ENCODE results near the gene CNOT6L.

The CNOT6L gene

DNA sequence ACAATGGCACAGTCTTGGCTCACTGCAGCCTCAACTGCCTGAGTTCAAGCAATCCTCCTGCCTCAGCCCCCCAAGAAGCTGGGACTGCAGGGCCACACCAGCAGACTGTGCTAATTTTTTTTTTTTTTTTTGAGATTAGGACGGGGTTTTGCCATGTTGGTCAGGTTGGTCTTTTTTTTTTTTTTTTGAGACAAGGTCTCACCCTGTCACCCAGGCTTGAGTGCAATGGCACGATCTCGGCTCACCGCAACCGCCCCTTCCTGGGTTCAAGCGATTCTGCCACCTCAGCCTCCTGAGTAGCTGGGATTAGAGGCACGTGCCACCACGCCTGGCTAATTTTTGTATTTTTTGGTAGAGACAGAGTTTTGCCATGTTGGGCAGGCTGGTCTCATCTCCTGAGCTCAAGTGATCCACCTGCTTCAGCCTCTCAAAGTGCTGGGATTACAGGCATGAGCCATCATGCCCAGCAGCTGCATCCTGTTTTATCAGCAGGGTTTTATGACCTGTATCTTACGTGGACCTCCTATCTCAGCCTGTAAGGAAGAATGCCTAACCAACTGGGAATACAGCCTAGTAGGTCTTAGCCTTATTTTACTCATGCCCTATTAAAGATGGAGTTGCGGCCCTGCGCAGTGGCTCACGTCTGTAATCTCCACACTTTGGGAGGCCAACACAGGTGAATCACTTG, 30.3 kb upstream of the CNOT6L start:
- Histone ChIP-seq H3K27ac (ENCODE audit: insufficient read depth, low read length, poor library complexity, severe bottlenecking) (no peak overlapping the region), H3K4me1 (ENCODE audit: control insufficient read depth, insufficient read depth, low read length, poor library complexity, severe bottlenecking) (peaks cover 20% of the 10 kb centered on the region), H3K9me3 (ENCODE audit: control insufficient read depth, low read length) (no peaks in the 10 kb centered on the region), H3K4me3 (ENCODE audit: insufficient read depth, low read depth, low read length, poor library complexity, severe bottlenecking) (no peak overlapping the region), H3K36me3 (ENCODE audit: control insufficient read depth, insufficient read depth, low read length) (no peaks in the 10 kb centered on the region), H3K27me3 (replicated peaks; ENCODE audit: control insufficient read depth, insufficient read depth, low read length, poor library complexity, severe bottlenecking) (no peaks in the 10 kb centered on the region)
- DNase-seq: no peak

DNA sequence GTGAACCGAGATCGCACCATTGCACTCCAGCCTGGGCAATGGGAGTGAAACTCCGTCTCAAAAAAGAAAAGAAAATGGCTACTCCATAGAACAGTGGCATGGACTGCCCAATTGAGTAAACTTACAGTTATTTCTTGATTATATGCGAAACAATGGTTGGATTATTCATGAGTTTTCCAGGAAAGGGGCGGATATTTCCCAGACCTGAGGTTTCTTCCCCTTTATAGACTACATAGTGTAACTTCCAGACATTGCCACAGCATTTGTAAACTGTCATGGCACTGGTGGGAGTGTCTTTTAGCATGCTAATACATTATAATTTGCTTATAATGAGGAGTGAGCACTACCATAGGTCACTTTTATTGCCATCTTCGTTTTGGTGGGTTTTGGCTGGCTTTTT, 29.3 kb upstream of the CNOT6L start:
- Histone ChIP-seq H3K36me3 (ENCODE audit: control insufficient read depth, insufficient read depth, low read length) (no peaks in the 10 kb centered on the region), H3K27ac (ENCODE audit: insufficient read depth, low read length, poor library complexity, severe bottlenecking) (no peak overlapping the region), H3K4me3 (ENCODE audit: insufficient read depth, low read depth, low read length, poor library complexity, severe bottlenecking) (no peak overlapping the region), H3K27me3 (replicated peaks; ENCODE audit: control insufficient read depth, insufficient read depth, low read length, poor library complexity, severe bottlenecking) (no peaks in the 10 kb centered on the region), H3K4me1 (ENCODE audit: control insufficient read depth, insufficient read depth, low read length, poor library complexity, severe bottlenecking) (peaks cover 12% of the 10 kb centered on the region), H3K9me3 (ENCODE audit: control insufficient read depth, low read length) (no peaks in the 10 kb centered on the region)
- no peak for DNase-seq

DNA sequence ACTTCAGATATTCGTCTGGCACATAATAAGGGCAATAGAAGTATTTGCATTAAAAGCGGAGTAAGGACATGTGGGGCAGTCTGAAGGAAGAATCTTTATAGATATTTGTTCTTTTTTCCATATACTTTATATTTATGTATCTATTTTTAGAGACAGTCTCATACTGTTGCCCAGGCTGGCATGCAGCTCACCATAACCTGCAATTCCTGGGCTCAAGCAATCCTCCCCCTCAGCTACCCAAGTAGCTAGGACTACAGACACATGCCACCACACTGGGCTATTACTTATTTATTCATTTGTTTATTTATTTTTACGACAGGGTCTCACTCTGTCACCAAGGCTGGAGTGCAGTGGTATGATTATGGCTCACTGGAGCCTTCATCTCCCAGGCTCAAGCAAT, 26.8 kb upstream of the CNOT6L start:
- DNase-seq: no peak
- Histone ChIP-seq H3K9me3 (ENCODE audit: control insufficient read depth, low read length) (no peaks in the 10 kb centered on the region), H3K4me3 (ENCODE audit: insufficient read depth, low read depth, low read length, poor library complexity, severe bottlenecking) (no peak overlapping the region), H3K27ac (ENCODE audit: insufficient read depth, low read length, poor library complexity, severe bottlenecking) (no peak overlapping the region), H3K27me3 (replicated peaks; ENCODE audit: control insufficient read depth, insufficient read depth, low read length, poor library complexity, severe bottlenecking) (no peaks in the 10 kb centered on the region), H3K4me1 (ENCODE audit: control insufficient read depth, insufficient read depth, low read length, poor library complexity, severe bottlenecking) (no peaks in the 10 kb centered on the region), H3K36me3 (ENCODE audit: control insufficient read depth, insufficient read depth, low read length) (no peaks in the 10 kb centered on the region)

DNA sequence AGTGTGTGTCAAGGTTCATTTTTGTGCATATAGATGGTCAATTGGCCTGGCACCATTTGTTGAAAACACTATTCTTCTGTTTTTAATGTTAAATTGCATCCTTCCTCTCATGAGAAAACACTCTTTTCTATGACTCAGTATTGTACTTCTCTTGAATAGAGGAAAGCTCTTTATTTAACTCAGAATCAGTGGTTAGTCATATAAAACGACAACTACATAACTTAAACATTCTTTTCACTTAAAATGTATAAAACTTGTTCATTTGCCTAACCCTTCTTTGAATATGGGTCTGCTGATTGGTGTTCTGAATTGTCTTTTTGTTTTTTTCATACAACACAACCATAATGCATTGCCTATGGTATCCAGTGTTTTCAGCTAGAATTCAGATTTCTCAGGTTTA, 26.2 kb upstream of the CNOT6L start:
- Histone ChIP-seq H3K27ac (ENCODE audit: insufficient read depth, low read length, poor library complexity, severe bottlenecking) (no peak overlapping the region), H3K4me3 (ENCODE audit: insufficient read depth, low read depth, low read length, poor library complexity, severe bottlenecking) (no peak overlapping the region), H3K9me3 (ENCODE audit: control insufficient read depth, low read length) (no peaks in the 10 kb centered on the region), H3K4me1 (ENCODE audit: control insufficient read depth, insufficient read depth, low read length, poor library complexity, severe bottlenecking) (no peaks in the 10 kb centered on the region), H3K36me3 (ENCODE audit: control insufficient read depth, insufficient read depth, low read length) (no peaks in the 10 kb centered on the region), H3K27me3 (replicated peaks; ENCODE audit: control insufficient read depth, insufficient read depth, low read length, poor library complexity, severe bottlenecking) (no peaks in the 10 kb centered on the region)
- DNase-seq: no peak

DNA sequence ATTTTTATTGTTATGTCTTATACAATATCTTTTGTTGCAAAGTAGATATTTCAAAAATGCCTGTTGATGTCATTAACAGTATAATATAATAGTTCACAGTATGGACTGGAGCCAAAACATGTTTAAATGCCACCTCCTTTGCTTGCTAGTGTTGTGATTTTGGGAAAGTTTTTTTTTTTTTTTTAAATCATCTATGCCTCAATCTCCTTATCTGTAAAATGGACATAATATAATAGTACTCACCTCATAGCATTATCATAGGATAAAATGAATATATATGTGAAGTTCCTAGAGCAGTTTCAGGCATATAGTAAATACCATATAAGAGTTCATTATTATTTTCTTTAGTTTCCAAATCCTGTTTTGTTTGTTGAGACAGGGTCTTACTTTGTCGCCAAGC, 25.2 kb upstream of the CNOT6L start:
- H3K27me3 ChIP-seq (replicated peaks; ENCODE audit: control insufficient read depth, insufficient read depth, low read length, poor library complexity, severe bottlenecking): no peaks in the 10 kb centered on the region
- no peak overlapping the region for H3K27ac ChIP-seq (ENCODE audit: insufficient read depth, low read length, poor library complexity, severe bottlenecking)
- no peak overlapping the region for H3K4me3 ChIP-seq (ENCODE audit: insufficient read depth, low read depth, low read length, poor library complexity, severe bottlenecking)
- H3K4me1 ChIP-seq (ENCODE audit: control insufficient read depth, insufficient read depth, low read length, poor library complexity, severe bottlenecking): no peaks in the 10 kb centered on the region
- no peak for DNase-seq
- H3K9me3 ChIP-seq (ENCODE audit: control insufficient read depth, low read length): no peaks in the 10 kb centered on the region
- no peaks in the 10 kb centered on the region for H3K36me3 ChIP-seq (ENCODE audit: control insufficient read depth, insufficient read depth, low read length)

DNA sequence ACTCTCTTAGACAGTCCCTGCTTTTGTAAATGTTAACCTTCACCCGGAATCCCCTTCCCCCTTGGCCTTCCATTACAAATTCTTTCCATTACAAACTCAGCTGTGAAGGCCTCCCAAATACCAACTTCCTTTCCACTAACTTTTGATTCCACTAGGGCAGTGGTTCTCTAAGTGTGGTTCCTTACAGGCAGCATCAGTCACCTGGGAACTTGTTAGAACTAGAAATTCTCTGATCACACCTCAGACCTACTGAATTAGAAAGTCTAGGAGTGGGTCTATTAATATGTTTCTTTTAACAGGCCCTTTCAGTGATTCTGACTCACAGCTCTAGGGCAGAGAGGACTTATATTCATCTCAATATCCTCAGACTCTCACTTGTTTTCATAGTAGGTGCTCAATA, 24.5 kb upstream of the CNOT6L start:
- Histone ChIP-seq H3K4me3 (ENCODE audit: insufficient read depth, low read depth, low read length, poor library complexity, severe bottlenecking) (no peak overlapping the region), H3K4me1 (ENCODE audit: control insufficient read depth, insufficient read depth, low read length, poor library complexity, severe bottlenecking) (no peaks in the 10 kb centered on the region), H3K36me3 (ENCODE audit: control insufficient read depth, insufficient read depth, low read length) (no peaks in the 10 kb centered on the region), H3K27me3 (replicated peaks; ENCODE audit: control insufficient read depth, insufficient read depth, low read length, poor library complexity, severe bottlenecking) (no peaks in the 10 kb centered on the region), H3K27ac (ENCODE audit: insufficient read depth, low read length, poor library complexity, severe bottlenecking) (no peak overlapping the region), H3K9me3 (ENCODE audit: control insufficient read depth, low read length) (no peaks in the 10 kb centered on the region)
- DNase-seq: no peak

DNA sequence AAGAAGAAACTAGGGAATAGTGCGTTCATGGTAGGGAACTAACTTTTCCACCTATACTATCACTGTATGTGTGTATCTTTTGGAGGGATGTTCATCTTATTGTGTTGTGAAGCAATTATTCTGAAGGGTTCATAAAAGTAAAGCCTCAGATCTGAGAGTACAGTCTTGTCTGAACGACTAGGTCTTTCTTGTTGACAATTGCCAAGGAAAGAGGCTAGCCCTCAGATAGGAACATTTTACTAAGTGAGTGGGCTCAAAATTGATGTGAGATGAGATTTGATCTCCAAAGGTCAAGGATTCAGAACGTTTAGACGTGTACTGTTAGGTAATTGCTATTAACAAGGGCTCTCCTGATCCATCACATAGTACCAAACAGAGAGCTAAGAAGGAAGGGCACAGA, 15.2 kb upstream of the CNOT6L start:
- Histone ChIP-seq H3K27me3 (replicated peaks; ENCODE audit: control insufficient read depth, insufficient read depth, low read length, poor library complexity, severe bottlenecking) (no peaks in the 10 kb centered on the region), H3K4me1 (ENCODE audit: control insufficient read depth, insufficient read depth, low read length, poor library complexity, severe bottlenecking) (no peaks in the 10 kb centered on the region), H3K4me3 (ENCODE audit: insufficient read depth, low read depth, low read length, poor library complexity, severe bottlenecking) (no peak overlapping the region), H3K9me3 (ENCODE audit: control insufficient read depth, low read length) (no peaks in the 10 kb centered on the region), H3K27ac (ENCODE audit: insufficient read depth, low read length, poor library complexity, severe bottlenecking) (no peak overlapping the region), H3K36me3 (ENCODE audit: control insufficient read depth, insufficient read depth, low read length) (no peaks in the 10 kb centered on the region)
- no peak for DNase-seq

DNA sequence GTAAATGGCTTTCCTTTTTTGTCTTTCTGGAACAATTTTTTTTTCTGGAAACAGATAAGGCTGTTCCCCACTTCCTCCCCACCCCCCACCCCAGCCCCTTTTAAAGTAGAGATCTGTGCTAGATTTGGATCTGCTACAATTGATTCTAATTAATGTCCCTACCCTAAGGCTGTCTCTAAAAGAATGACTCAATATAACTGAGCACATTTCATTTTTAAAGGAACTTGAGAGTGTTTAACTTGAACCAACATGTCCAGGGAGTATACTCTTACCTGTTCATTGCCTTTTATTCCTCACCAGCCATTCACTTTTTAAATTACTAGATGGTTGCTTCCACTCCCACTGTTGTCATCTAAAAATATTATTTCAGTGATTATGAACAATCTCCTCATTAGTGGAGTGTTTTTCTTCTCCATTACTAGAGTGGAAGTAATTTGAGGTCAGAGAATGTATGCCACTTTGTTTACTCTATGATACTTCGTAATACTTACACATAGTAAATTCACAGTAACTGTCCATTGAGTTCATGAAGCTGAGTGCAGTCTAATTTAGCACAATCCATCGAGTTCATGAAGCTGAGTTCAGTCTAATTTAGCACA, 14.1 kb upstream of the CNOT6L start:
- Histone ChIP-seq H3K4me3 (ENCODE audit: insufficient read depth, low read depth, low read length, poor library complexity, severe bottlenecking) (no peak overlapping the region), H3K27ac (ENCODE audit: insufficient read depth, low read length, poor library complexity, severe bottlenecking) (no peak overlapping the region), H3K9me3 (ENCODE audit: control insufficient read depth, low read length) (no peaks in the 10 kb centered on the region), H3K4me1 (ENCODE audit: control insufficient read depth, insufficient read depth, low read length, poor library complexity, severe bottlenecking) (peaks cover 4% of the 10 kb centered on the region), H3K36me3 (ENCODE audit: control insufficient read depth, insufficient read depth, low read length) (no peaks in the 10 kb centered on the region), H3K27me3 (replicated peaks; ENCODE audit: control insufficient read depth, insufficient read depth, low read length, poor library complexity, severe bottlenecking) (no peaks in the 10 kb centered on the region)
- no peak for DNase-seq

DNA sequence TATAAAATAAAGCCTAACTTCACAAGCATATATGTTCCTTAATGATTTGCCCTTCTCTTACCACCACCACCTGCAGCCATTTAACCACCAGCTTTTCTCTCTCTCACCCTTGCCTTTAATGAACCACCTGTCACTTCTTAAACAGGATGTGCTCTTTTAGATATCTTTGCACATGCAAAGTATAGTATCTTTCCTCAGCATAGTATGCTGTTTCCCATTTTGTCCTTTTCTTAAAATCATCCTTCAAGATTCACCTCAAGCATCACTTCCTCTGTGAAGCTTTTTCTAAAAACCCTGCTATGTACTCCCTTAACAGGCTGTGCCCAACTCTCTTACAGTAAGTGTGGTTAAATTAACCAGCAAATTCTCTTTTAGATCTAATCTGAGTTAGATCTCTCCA, 8.2 kb upstream of the CNOT6L start:
- DNase-seq: no peak
- Histone ChIP-seq H3K27ac (ENCODE audit: insufficient read depth, low read length, poor library complexity, severe bottlenecking) (peak overlapping the region; percentile 26), H3K4me1 (ENCODE audit: control insufficient read depth, insufficient read depth, low read length, poor library complexity, severe bottlenecking) (peaks cover 23% of the 10 kb centered on the region), H3K27me3 (replicated peaks; ENCODE audit: control insufficient read depth, insufficient read depth, low read length, poor library complexity, severe bottlenecking) (no peaks in the 10 kb centered on the region), H3K4me3 (ENCODE audit: insufficient read depth, low read depth, low read length, poor library complexity, severe bottlenecking) (no peak overlapping the region), H3K9me3 (ENCODE audit: control insufficient read depth, low read length) (no peaks in the 10 kb centered on the region), H3K36me3 (ENCODE audit: control insufficient read depth, insufficient read depth, low read length) (no peaks in the 10 kb centered on the region)

DNA sequence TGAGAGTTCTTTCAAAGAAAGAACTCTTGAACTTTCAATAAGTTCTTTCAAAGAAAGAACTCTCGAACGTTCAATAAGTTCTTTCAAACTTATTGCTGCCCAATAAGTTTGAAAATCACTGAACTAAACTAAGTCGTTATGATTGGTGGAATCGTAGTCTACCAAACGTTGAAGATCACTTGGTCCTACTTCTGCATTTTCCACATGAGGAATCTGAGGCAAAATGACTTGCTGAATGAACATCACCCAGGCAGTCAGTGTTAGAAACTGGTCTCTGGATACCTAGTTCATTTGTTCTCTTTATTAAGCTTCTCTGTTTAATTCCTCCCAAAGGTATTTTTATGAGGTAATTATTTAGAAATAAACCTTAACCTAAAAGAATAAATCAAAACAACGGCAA, 7.1 kb upstream of the CNOT6L start:
- Histone ChIP-seq H3K27ac (ENCODE audit: insufficient read depth, low read length, poor library complexity, severe bottlenecking) (no peak overlapping the region), H3K9me3 (ENCODE audit: control insufficient read depth, low read length) (no peaks in the 10 kb centered on the region), H3K27me3 (replicated peaks; ENCODE audit: control insufficient read depth, insufficient read depth, low read length, poor library complexity, severe bottlenecking) (no peaks in the 10 kb centered on the region), H3K4me3 (ENCODE audit: insufficient read depth, low read depth, low read length, poor library complexity, severe bottlenecking) (no peak overlapping the region), H3K36me3 (ENCODE audit: control insufficient read depth, insufficient read depth, low read length) (no peaks in the 10 kb centered on the region), H3K4me1 (ENCODE audit: control insufficient read depth, insufficient read depth, low read length, poor library complexity, severe bottlenecking) (peaks cover 27% of the 10 kb centered on the region)
- DNase-seq: no peak
